ENCODE measurements around the gene ARID3A. TPM values are rescaled to one million over a fixed set of nuclear protein-coding genes. Genes with fewer than 3 reads are reported as not detected.

Gene ARID3A
- total and polyA plus RNA-seq, 2 of the 13 experiments (the other 11 are each of a cell fraction or from before 2014, with no cell fraction given) = 71.3 to 77.9 TPM

DNA sequence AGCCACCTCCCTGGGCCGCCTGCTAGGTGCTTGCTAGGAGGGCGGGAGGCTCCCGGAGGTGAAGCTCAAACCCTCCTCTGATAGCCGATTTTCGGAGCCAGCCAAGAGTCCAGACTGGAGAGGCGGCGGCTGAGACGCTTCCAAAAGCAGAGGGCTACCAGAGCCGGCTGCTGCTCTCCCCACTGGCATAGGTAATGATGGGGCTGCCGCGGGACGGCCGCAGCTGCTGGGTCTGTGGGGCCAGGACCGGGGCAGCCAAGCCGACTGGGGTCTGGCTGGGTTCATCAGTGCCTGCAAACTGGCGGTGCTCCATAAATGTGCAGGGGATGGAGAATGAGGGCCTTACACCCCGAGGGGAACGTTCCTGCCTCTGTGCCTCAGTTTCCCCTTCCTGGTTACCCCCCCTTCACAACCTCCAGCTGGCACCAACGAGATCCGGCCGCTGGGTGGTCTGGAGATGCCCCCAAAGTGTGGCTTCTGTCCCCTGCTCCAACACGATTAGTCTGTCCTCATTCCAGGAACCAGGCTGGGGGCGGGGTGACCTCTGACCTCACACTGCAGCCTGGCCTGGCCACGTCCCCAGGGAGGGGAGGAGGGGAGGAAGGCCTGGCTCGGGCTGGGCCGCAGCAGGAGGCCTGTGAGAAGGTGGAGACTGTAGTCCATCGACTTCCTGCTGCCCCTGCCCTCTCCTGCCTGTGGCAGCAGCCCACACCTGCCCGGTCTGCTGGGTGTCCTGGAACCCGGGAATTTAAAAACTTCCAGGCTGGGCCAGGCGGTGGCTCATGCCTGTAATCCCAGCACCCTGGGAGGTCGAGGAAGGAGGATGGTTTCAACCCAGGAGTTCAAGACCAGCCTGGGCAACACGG lies 54.5 kb downstream of the ARID3A start (continued):
- TF ChIP-seq HMG20A (CRISPR knock-in tag; IDR thresholded peaks at IDR 0.05; ENCODE audit: borderline replicate concordance) = peak; percentile 33; the same call in 1 of the 2 replicates
- TF ChIP-seq FOXC1 (CRISPR knock-in tag; IDR thresholded peaks at IDR 0.05; ENCODE audit: borderline replicate concordance) = peak; percentile 81
- peak; percentile 59; the same call in 1 of the 2 replicates for TF ChIP-seq ARNTL (CRISPR knock-in tag; IDR thresholded peaks at IDR 0.05)
- TF ChIP-seq, protein P1, sequence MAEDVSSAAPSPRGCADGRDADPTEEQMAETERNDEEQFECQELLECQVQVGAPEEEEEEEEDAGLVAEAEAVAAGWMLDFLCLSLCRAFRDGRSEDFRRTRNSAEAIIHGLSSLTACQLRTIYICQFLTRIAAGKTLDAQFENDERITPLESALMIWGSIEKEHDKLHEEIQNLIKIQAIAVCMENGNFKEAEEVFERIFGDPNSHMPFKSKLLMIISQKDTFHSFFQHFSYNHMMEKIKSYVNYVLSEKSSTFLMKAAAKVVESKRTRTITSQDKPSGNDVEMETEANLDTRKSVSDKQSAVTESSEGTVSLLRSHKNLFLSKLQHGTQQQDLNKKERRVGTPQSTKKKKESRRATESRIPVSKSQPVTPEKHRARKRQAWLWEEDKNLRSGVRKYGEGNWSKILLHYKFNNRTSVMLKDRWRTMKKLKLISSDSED (CRISPR knock-in tag; IDR thresholded peaks at IDR 0.05) = no peak
- TF ChIP-seq, protein P2, sequence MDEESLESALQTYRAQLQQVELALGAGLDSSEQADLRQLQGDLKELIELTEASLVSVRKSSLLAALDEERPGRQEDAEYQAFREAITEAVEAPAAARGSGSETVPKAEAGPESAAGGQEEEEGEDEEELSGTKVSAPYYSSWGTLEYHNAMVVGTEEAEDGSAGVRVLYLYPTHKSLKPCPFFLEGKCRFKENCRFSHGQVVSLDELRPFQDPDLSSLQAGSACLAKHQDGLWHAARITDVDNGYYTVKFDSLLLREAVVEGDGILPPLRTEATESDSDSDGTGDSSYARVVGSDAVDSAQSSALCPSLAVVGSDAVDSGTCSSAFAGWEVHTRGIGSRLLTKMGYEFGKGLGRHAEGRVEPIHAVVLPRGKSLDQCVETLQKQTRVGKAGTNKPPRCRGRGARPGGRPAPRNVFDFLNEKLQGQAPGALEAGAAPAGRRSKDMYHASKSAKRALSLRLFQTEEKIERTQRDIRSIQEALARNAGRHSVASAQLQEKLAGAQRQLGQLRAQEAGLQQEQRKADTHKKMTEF (CRISPR knock-in tag; IDR thresholded peaks at IDR 0.05) = peak; percentile 79
- peak; percentile 68; the same call in 1 of the 2 replicates for TF ChIP-seq KMT2A (CRISPR knock-in tag; IDR thresholded peaks at IDR 0.05)
- TF ChIP-seq ZEB1 (IDR thresholded peaks at IDR 0.05; ENCODE audit: insufficient replicate concordance, low read depth) = peak; percentile 48
- TF ChIP-seq EEA1 (CRISPR knock-in tag; IDR thresholded peaks at IDR 0.05; ENCODE audit: borderline replicate concordance) = 0 out of 2 replicates have a peak, but pooled peaks have one; percentile 76
- TF ChIP-seq, protein P3, sequence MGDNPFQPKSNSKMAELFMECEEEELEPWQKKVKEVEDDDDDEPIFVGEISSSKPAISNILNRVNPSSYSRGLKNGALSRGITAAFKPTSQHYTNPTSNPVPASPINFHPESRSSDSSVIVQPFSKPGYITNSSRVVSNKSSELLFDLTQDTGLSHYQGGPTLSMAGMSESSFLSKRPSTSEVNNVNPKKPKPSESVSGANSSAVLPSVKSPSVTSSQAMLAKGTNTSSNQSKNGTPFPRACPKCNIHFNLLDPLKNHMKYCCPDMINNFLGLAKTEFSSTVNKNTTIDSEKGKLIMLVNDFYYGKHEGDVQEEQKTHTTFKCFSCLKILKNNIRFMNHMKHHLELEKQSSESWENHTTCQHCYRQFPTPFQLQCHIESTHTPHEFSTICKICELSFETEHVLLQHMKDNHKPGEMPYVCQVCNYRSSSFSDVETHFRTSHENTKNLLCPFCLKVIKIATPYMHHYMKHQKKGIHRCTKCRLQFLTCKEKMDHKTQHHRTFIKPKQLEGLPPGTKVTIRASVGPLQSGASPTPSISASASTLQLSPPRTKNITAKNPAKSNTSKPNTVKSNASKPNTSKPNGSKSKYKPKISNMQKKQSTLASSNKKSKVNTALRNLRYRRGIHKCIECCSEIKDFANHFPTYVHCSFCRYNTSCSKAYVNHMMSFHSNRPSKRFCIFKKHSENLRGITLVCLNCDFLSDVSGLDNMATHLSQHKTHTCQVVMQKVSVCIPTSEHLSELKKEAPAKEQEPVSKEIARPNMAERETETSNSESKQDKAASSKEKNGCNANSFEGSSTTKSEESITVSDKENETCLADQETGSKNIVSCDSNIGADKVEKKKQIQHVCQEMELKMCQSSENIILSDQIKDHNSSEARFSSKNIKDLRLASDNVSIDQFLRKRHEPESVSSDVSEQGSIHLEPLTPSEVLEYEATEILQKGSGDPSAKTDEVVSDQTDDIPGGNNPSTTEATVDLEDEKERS (CRISPR knock-in tag; IDR thresholded peaks at IDR 0.05) = no peak; the same call in 1 of the 2 replicates
- TF ChIP-seq NONO (IDR thresholded peaks at IDR 0.05) = no peak
- peak; percentile 92 for TF ChIP-seq NONO (CRISPR knock-in tag; conservative IDR thresholded peaks at IDR 0.05)
- TF ChIP-seq SMAD1 (CRISPR knock-in tag; IDR thresholded peaks at IDR 0.05; ENCODE audit: borderline replicate concordance, low read depth) = peak; percentile 74; the same call in 1 of the 2 replicates
- TF ChIP-seq ZNF225 (CRISPR knock-in tag; IDR thresholded peaks at IDR 0.05) = no peak; the same call in 1 of the 2 replicates
- peak; percentile 68 for TF ChIP-seq PHF20 (CRISPR knock-in tag; IDR thresholded peaks at IDR 0.05)
- TF ChIP-seq MAFG (CRISPR knock-in tag; IDR thresholded peaks at IDR 0.05) = no peak
- TF ChIP-seq, protein P4, sequence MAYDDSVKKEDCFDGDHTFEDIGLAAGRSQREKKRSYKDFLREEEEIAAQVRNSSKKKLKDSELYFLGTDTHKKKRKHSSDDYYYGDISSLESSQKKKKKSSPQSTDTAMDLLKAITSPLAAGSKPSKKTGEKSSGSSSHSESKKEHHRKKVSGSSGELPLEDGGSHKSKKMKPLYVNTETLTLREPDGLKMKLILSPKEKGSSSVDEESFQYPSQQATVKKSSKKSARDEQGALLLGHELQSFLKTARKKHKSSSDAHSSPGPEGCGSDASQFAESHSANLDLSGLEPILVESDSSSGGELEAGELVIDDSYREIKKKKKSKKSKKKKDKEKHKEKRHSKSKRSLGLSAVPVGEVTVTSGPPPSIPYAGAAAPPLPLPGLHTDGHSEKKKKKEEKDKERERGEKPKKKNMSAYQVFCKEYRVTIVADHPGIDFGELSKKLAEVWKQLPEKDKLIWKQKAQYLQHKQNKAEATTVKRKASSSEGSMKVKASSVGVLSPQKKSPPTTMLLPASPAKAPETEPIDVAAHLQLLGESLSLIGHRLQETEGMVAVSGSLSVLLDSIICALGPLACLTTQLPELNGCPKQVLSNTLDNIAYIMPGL (CRISPR knock-in tag; IDR thresholded peaks at IDR 0.05; ENCODE audit: borderline replicate concordance in 1 of 2, low read depth in 1 of 2) = peak; percentile 79 to 81; a peak in 3 of 4 replicates
- 0 out of 2 replicates have a peak, but pooled peaks have one; percentile 76 for TF ChIP-seq ZNF678 (CRISPR knock-in tag; IDR thresholded peaks at IDR 0.05)
- TF ChIP-seq, protein P5, sequence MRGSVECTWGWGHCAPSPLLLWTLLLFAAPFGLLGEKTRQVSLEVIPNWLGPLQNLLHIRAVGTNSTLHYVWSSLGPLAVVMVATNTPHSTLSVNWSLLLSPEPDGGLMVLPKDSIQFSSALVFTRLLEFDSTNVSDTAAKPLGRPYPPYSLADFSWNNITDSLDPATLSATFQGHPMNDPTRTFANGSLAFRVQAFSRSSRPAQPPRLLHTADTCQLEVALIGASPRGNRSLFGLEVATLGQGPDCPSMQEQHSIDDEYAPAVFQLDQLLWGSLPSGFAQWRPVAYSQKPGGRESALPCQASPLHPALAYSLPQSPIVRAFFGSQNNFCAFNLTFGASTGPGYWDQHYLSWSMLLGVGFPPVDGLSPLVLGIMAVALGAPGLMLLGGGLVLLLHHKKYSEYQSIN (CRISPR knock-in tag; IDR thresholded peaks at IDR 0.05; ENCODE audit: borderline replicate concordance) = no peak
- TF ChIP-seq ZNF839 (CRISPR knock-in tag; IDR thresholded peaks at IDR 0.05; ENCODE audit: borderline replicate concordance) = no peak

All from HepG2 (cell line).